Measurements from ENCODE around the gene PGRMC2. TPM values are rescaled to one million over a fixed set of nuclear protein-coding genes. Genes with fewer than 3 reads are reported as not detected.
A peak's percentile ranks its signal among the peaks of the same experiment; 100 is the strongest.

Gene PGRMC2, protein sequence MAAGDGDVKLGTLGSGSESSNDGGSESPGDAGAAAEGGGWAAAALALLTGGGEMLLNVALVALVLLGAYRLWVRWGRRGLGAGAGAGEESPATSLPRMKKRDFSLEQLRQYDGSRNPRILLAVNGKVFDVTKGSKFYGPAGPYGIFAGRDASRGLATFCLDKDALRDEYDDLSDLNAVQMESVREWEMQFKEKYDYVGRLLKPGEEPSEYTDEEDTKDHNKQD
- 64.3 TPM for total RNA-seq
- long read RNA-seq, transcript PGRMC2-208 (3 exons, 3,783 nt) = major isoform, 50 of 52 reads
- long read RNA-seq, partial matches to known transcripts = 0 of 52 reads
- long read RNA-seq, other reads (novel, unspliced or antisense) = 2 of 52 reads

DNA sequence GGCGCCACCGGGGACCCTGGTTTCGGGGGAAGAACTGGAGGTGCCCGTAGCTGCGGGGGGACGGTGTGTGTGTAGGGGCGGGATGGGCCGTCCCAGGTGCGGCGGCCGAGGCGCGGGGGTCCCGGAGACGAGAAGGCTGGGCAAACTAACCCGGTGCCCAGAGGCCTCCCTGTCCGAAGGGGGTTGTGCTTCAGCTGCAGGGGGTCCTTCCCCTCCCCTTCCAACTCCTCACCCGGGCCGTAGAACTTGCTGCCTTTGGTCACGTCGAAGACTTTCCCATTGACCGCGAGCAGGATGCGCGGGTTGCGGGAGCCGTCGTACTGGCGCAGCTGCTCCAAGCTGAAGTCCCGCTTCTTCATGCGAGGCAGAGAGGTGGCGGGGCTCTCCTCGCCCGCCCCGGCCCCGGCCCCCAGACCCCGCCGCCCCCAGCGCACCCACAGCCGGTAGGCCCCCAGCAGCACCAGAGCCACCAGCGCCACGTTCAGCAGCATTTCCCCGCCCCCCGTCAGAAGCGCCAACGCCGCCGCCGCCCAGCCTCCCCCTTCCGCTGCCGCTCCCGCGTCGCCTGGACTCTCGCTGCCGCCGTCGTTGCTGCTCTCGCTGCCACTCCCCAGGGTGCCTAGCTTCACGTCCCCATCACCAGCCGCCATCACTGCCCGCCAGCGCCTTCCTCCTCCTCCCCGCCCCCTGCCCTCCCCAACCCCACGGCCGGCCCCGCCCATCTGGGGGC, at the start of gene PGRMC2:
Gene PGRMC2, minus strand, starts transcription at position 673 of the 730 bp plus-strand sequence. Its CDS starts 23 bp downstream, at position 650.
- intact Hi-C loops (cut with micrococcal nuclease) = loop anchor here (5.0 kb wide), 1 partner anchor 520 kb away; the partner anchor contains the start of gene JADE1
- peak; percentile 1 for ATAC-seq
- no peak for DNase-seq

DNA sequence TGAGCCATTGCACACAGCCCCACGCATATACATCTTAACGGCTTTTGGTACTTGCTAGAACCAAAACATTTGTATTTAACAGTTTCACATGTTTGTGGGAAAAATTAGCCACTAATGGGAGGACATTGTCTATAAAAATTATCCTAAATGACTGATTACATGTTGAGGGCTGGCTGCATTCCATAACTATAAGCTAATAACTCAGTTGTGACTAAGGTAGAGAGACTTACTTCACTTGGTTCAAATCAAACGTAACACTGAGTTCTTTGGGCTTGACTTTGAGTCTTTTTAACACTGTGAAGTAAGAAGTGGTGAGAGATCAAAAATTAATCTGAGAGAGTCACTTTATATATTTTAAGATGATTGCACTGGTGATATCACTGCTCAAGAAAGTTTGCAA, 47.9 kb upstream of the PGRMC2 start:
- DNase-seq = no peak
- ATAC-seq = no peak
- intact Hi-C loops (cut with micrococcal nuclease) = no loop called here

DNA sequence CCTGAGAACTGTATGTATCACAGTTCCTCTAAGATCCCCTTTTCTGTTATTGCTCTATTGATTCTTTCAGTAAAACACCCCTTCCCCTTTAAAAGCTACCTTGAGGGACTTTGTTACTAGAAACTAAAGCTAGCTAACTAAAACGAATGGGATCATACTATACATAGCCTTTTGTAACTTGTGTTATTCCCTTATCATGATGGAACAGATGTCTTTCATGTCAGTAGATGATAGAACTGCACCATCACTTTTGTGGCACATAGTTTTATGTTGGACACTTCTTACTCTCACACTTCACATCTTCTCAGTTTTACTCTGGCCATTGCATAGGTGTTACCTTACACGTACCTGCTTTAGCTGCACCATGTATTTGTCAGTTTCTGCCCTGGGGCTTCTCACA, 46.6 kb upstream of the PGRMC2 start:
- ATAC-seq (no peak), DNase-seq (no peak)
- intact Hi-C loops (cut with micrococcal nuclease) = no loop called here

DNA sequence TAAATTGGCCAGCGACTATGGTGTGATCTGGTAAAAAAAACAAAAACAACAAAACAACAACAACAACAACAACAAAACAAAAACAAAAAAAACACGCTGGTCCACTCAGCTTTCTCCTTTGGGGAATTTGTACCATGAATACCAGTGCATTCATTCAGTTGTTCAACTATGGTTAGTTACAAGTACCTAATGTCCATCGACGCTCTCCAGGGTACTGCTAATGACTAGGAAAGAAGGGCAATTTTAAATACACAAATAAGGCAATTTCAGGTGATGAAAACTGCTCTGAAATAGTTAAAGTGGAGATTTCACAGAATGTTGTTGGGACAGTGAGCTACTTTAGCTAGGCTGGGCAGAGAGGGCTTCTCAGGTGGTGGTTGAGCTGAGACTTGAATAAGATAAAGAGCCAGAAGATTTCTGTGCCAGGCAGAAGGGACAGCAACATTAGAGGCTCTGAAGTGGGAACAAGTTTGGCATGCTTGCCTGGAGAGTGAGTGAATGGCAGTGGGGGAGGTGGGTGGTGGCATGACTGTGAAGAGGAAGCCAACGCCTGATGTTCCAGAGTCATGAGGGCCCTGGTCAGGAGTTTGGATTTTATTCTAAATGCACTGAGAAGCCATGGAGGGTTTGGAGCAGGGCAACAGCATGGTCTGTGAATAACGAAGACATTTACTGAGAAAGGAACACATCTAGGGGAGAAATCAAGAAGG, 45.9 kb upstream of the PGRMC2 start:
- ATAC-seq = peak; percentile 80
- intact Hi-C loops (cut with micrococcal nuclease) = no loop called here
- DNase-seq = no peak

DNA sequence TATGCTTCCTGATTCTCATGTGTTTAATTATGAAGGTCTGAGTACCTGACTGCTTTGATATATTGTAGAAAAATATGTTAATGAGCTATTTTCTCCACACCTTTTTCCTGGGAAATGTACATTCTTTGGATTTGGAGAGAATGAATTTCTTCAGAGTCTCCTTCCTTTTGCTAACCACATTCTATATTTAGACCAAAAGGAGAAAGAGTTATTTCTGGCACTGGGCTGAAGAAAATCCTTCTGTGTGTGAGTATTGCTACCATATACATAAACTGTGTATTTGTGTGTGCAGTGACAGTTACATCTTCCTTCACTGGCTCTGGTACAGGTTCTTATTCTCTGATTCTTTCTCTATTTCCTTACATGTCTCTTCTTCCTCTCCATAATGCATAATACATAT, 44.5 kb upstream of the PGRMC2 start:
- ATAC-seq (no peak), DNase-seq (no peak)
- intact Hi-C loops (cut with micrococcal nuclease) = no loop called here

DNA sequence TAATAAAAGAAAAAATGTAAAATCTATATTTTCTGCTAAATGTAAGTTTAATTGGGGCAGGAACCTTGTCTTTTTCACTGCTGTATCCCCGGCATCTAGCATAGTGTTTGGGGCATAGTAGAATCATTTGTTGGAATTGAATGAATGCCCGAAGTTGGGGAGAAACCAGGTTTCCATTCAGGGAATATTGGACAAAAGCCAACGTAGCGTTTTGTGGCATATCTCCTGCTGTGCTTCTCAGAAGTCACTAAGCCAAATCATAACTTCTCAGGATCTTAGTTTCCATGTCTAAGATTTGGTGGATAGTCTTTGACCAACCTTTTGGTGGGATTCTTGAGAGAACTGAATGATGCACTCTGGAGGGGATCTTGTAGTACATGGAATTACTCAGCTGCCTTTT, 42.0 kb upstream of the PGRMC2 start:
- intact Hi-C loops (cut with micrococcal nuclease) = no loop called here
- ATAC-seq (no peak), DNase-seq (no peak)

DNA sequence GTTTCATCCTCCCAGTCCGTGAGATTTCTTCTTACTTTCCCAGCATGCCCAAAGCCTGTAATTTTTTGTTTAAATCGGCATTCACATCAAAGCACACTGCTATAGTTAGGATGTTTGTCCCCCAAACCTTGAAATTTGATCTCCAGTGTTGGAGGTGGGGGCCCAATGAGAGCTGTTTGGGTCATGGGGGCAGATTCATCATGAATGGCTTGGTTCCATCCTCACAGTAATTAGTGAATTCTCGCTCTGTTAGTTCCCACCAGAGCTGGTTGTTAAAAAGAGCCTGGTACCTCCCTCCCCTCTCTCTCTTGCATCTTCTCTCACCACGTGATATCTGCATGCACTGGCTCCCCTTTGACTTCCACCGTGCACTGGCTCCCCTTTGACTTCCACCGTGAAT, 40.5 kb upstream of the PGRMC2 start:
- intact Hi-C loops (cut with micrococcal nuclease) = no loop called here
- ATAC-seq = no peak
- DNase-seq = no peak

DNA sequence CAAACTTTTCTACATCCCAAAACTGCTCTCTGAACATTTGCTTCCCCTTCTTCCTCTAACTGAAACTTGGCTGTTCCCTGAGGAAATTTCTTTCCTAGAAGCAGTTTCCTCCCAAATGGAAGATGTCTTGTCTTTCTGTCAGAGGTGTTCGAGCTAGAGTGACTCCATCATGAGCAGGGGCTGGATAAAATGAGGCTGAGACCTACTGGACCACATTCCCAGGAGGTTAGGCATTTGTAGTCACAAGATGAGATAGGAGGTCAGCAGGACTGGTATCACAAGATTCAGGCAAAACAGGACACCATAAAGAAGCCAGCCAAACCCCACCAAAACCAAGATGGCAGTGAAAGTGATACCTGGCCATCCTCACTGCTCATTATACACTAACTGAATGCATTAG, 35.8 kb upstream of the PGRMC2 start:
- DNase-seq (no peak), ATAC-seq (no peak)
- intact Hi-C loops (cut with micrococcal nuclease) = no loop called here

DNA sequence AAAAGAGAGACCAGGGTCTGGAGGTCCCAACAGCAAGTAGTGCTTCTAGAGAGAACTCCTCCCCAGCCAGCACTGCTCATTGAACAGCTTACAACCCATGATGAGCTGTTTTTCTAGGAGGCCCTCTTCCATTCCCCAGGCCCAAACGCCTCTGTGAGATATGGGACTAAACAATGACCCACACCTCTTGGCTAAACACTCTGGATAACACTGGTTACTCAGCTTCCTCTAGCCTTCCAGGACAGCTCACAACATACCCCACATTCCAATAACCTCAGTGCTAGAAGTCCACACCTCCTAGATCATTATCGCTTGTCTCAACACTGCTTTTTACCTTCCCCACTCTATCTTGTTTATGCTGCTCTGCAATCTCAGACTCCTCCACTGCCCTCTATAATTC, 35.4 kb upstream of the PGRMC2 start:
- no peak for DNase-seq
- intact Hi-C loops (cut with micrococcal nuclease) = no loop called here
- ATAC-seq = no peak

DNA sequence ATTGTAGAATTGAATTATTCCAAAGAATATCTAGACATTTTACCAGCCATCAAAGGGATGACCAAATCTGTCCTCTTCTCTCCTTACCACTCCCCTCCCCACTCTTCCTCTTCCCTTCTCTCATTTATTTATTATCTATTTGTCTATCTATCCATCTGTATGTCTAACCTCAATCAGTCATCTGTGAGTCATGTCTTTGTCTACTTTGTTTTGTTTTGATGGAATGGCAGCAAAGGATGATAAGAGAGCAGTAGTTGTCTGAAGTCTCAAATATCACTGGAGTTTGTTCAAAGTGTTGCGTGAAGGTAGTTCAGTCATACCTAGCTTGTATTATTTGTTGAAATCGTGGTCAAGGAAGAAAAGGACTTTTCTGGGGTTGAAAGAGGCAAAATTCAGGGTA, 34.7 kb upstream of the PGRMC2 start:
- ATAC-seq (no peak), DNase-seq (no peak)
- intact Hi-C loops (cut with micrococcal nuclease) = no loop called here

DNA sequence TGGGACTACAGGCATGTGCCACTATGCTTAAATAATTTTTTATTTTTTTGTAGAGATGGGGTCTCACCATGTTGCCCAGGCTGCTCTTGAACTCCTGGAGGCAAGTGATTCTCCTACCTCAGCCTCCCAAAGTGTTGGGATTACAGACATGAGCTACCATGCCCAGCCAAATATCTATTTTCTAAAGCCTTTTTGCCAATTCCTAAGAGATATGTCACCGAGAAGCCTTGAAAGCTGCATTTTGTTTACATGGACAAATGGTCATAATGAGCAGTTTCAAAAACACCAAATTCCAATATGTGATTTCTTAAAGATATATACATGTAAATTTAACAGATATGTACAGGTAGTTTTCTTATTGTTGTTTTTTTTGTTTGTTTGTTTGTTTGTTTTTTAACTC, 33.0 kb upstream of the PGRMC2 start:
- no peak for ATAC-seq
- DNase-seq = no peak
- intact Hi-C loops (cut with micrococcal nuclease) = no loop called here

DNA sequence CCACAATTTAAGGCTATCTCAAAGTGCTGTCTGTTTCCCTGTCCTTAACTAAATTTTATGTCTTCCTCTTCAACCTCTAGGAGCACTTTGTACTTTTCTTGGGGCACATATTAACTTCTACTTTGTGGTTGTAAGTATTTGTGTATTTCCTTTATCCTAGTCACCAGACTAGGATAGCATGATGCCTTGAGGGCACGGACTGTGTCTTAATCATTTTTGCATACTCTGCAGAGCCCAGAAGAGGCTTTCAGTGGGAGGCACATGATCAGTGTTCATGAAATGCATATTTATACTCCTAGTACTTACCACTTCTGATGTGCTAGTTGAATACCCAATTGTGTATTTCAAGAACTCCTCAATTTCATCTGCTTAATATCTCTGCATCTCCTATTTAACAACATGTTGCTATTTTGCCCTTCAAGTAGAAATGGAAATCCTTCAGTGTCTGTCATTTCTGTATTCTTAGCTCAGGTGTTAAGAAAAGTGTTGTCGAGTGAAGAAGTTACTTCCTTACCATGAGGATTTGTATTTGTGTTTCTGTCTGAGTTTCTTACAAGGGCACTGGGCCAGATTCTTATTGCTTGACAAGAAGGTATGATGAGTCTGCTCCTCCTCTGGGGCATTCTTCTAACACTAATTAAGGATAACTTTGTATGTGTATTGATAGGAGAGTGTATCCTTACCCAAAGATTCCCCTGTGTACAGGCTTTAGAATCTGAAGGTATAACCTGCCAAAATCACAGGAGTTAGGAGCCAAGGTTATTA, 28.3 kb upstream of the PGRMC2 start:
- no peak for ATAC-seq
- no peak for DNase-seq
- intact Hi-C loops (cut with micrococcal nuclease) = no loop called here

DNA sequence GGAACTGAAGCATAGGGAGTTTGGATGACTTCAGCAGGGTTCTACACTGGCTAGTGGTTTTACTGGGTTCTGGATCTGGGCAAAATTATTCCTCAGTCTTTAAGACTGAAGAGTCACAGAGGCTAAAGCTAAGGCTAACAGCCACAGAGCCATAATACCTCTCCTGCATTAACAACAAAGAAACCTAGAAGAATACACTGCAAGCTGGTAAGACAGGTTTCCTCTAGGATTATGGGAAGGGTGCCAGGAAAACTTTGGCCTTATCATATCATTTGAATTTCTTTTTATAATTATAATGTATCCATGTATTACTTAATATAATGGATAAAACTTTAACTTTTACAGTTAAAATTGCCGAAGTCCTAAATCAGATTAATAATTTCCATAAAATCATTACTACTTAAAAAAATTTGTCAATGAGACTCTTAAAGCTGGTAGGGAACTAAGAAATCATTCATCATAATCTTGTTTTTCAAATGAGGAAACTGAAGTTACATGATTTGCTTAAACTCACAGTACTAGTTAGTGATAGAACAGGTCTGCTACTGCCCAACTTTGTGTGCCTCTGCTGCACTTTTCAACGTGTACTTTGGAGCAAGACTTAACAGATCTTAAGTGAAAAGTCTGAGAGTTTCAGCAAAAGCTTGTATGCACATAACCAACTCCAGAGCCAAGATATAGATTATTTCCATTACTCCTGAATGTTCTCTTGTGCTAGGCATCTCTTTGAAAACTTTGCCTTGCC, 24.2 kb upstream of the PGRMC2 start:
- intact Hi-C loops (cut with micrococcal nuclease) = no loop called here
- ATAC-seq (no peak), DNase-seq (no peak)

DNA sequence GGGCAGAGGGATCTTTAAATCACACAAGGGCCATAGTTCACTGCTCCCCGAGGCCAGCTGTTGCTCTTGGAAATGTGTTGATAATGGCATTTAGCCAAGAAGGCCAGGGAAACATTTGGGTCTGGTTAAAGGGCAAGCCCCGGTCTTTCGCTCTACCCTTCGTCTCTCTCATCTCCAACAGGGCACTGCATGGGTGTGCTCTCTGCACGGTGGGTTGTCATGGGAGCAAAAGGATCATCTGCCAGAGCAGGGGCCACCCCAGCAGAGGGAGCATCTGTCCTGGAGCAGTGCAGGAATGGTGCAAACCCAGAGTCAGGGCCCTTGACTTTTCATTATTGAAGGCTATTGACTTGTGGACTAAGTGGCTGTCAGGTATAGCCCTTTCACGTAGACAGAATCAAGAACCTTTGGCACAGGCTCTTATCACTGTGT, 22.7 kb upstream of the PGRMC2 start:
- intact Hi-C loops (cut with micrococcal nuclease) = no loop called here
- peak; percentile 36 for DNase-seq
- ATAC-seq = peak; percentile 85

DNA sequence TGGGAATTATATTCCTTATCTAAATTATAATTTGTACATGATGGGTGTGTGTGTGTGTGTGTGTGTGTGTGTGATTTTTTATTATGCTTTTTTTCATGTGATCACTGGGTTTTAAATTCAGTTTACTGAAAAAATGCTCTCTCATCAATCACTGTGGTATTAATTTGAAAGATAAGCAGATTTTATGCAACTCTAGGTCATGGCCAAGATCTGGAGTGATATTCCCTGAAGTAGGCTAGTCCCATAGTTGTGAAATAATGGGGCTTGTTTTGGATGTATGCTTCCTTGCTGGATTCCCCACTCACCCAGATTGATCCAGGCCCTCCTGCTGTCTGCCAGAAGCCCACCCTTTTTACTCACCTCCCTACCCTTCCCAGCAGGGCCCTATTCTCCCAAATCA, 22.0 kb upstream of the PGRMC2 start:
- no peak for DNase-seq
- intact Hi-C loops (cut with micrococcal nuclease) = no loop called here
- ATAC-seq = peak; percentile 38

DNA sequence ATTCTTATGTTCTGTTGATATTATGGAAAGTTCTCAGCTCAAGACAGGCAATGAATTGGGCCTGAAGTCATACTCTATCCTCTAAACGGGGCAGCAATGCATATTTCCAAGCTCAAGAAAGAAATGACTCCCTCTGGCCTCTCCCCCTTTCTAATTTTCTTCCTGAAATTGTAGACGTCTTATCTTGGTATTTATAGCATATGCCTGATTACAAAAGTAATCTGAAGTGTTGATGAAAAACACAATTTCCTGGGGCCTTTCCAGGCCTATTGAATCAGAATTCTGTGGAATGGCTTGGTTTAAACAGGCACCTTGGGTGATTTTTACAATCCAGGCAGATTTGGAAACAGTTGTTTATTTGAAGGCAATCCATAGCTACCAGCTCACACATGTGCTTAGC, 21.4 kb upstream of the PGRMC2 start:
- intact Hi-C loops (cut with micrococcal nuclease) = no loop called here
- ATAC-seq (peak; percentile 41), DNase-seq (no peak)

DNA sequence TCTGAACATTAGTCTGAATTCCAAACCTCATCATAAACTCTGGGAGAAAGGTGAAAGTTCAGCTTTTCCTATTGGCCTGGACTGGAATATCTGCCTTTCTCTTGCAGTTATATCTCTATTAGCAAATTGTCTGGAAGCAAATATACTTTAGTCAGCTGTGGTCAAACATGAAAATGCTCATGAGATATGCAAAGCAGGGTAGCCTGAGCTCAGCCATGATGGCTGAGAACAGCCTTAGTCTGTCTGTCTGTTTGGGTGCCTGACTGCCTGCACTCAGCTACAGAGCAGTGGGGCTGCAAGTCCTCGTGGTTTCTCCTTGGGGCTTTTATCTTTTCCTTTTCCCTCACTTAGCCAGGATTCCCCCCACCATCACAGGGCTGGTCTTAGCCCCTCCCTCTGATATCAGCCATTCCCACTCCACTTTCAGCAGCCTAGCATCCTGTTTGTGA, 19.5 kb upstream of the PGRMC2 start:
- ATAC-seq (no peak), DNase-seq (no peak)
- intact Hi-C loops (cut with micrococcal nuclease) = no loop called here

DNA sequence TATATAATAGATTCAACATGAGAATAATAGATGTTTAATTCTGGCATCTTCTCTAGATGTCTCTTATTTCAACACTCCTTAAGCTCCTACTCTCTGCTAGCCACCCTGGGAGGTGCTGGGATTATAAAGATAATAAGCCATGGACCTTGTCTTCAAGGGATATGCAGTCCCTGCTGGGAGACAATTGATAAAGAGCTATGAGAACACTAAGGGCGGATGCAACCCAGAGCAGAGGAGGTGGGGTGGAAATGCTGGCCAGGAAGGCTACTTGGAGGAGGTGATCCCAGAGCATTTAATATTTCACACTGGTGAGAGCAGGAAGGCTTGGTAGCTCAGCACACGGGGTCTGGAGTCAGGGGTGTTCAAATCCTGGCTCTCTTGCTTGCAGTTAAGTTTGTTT, 18.3 kb upstream of the PGRMC2 start:
- no peak for ATAC-seq
- intact Hi-C loops (cut with micrococcal nuclease) = no loop called here
- no peak for DNase-seq

DNA sequence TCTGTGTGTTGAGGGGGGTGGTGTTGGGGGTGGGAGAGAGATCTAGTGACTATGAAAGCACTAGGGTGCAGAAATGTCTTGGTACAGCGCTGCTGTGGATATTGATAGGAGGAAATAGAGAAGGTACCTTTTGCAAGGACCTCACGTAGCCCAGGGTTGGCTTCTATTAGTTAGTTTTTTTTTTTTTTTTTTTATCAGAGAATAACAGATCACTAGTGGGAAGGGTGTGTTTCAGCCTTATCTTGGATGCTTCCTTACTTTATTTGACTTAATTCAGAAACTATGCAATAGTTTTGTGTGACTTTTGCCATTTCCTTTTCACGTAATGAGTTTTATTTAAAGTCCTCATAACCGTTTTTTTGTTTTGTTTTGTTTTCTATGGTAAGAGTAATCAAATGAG, 16.4 kb upstream of the PGRMC2 start:
- intact Hi-C loops (cut with micrococcal nuclease) = no loop called here
- peak; percentile 19 for ATAC-seq
- DNase-seq = no peak
